ENCODE measurements around the gene CHID1. TPM values are rescaled to one million over a fixed set of nuclear protein-coding genes. Genes with fewer than 3 reads are reported as not detected.
A peak's percentile ranks its signal among the peaks of the same experiment; 100 is the strongest.

CHID1 gene
- total RNA-seq, 1 donor from 2014 or later: 56.6 TPM

DNA sequence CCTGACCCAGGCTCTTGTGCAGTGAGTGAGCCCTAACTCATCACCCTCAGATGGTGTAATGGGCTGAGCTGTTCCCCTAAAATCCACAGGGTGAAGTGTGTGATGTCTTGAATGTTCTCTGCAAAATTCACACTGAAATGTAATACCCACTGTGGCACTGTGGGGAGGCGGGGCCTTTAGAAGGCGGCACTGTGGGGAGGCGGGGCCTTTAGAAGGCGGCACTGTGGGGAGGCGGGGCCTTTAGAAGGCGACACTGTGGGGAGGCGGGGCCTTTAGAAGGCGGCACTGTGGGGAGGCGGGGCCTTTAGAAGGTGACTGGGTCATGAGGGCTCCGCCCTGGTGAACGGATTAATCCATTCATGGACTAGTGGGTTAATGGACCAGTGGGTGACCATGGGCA is 33.0 kb downstream of the CHID1 start:
- H3K27ac Mint-ChIP-seq: no peak overlapping the region
- H3K79me2 ChIP-seq (ENCODE audit: low read depth): no peaks in the 10 kb centered on the region
- no peak overlapping the region for H3K27ac ChIP-seq
- no peaks in the 10 kb centered on the region for H3K9me3 Mint-ChIP-seq
- H3K9me3 ChIP-seq (ENCODE audit: low read depth): no peaks in the 10 kb centered on the region
- TF ChIP-seq EZH2phosphoT487 (IDR thresholded peaks at IDR 0.05): no peak
- TF ChIP-seq CTCF (IDR thresholded peaks at IDR 0.05): no peak
- TF ChIP-seq EZH2 (IDR thresholded peaks at IDR 0.05): no peak
- H3K9ac ChIP-seq: no peak overlapping the region
- no peaks in the 10 kb centered on the region for H3F3A ChIP-seq (ENCODE audit: low read depth)
- no peak overlapping the region for H2AFZ ChIP-seq (replicated peaks)
- DNase-seq (ENCODE audit: low spot score): peak; percentile 48
- no peaks in the 10 kb centered on the region for H3K4me1 Mint-ChIP-seq
- no peaks in the 10 kb centered on the region for H3K4me1 ChIP-seq
- H3K27me3 Mint-ChIP-seq (ENCODE audit: insufficient read depth, low read depth): peaks cover 11% of the 10 kb centered on the region
- H3K36me3 Mint-ChIP-seq: peaks cover 25% of the 10 kb centered on the region
- no peak overlapping the region for H3K4me3 Mint-ChIP-seq
- peaks cover 1% of the 10 kb centered on the region for H4K20me1 ChIP-seq (ENCODE audit: low read depth)
- H3K36me3 ChIP-seq: no peaks in the 10 kb centered on the region
- H3K4me3 ChIP-seq: no peak overlapping the region
- no peaks in the 10 kb centered on the region for H3K27me3 ChIP-seq
- no peak overlapping the region for H3K4me2 ChIP-seq

DNA sequence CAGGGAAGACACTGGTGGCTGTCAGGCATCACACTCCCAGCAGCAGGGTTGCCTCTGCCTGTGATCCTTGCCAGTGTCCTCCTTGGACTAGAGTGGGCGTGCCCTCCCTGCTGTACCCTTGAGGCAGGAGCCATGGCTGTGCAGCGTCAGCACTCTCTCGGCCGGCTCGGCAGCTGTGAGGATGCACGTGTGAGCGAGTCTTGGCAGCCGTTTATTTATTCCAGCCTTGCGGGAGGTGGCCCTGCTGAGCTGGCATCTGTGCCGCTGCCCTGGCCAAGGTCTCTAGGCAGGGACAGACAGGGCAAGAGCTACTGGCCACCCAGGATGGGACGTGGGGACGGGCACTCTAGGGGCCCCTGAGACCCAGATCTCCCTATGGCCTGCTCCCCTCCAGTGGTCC is 34.1 kb downstream of the CHID1 start:
- Histone ChIP-seq H3K9ac (no peak overlapping the region), H3K27me3 (no peaks in the 10 kb centered on the region), H3K4me2 (no peak overlapping the region), H3K4me1 (no peaks in the 10 kb centered on the region), H3F3A (ENCODE audit: low read depth) (no peaks in the 10 kb centered on the region), H3K79me2 (ENCODE audit: low read depth) (no peaks in the 10 kb centered on the region), H3K4me3 (no peak overlapping the region), H3K36me3 (no peaks in the 10 kb centered on the region), H3K27ac (no peak overlapping the region), H2AFZ (replicated peaks) (no peak overlapping the region), H4K20me1 (ENCODE audit: low read depth) (peaks cover 4% of the 10 kb centered on the region), H3K9me3 (ENCODE audit: low read depth) (no peaks in the 10 kb centered on the region)
- no peak for TF ChIP-seq EZH2 (IDR thresholded peaks at IDR 0.05)
- no peak for TF ChIP-seq EZH2phosphoT487 (IDR thresholded peaks at IDR 0.05)
- no peak for TF ChIP-seq CTCF (IDR thresholded peaks at IDR 0.05)
- Mint-ChIP-seq H3K9me3 (no peaks in the 10 kb centered on the region), H3K27ac (no peak overlapping the region), H3K4me3 (no peak overlapping the region), H3K4me1 (no peaks in the 10 kb centered on the region), H3K36me3 (peaks cover 19% of the 10 kb centered on the region), H3K27me3 (ENCODE audit: insufficient read depth, low read depth) (peaks cover 13% of the 10 kb centered on the region)
- no peak for DNase-seq (ENCODE audit: low spot score)

- H4K20me1 ChIP-seq (ENCODE audit: low read depth): peaks cover 4% of the 10 kb centered on the region
- no peak overlapping the region for H3K9ac ChIP-seq
- TF ChIP-seq CTCF (IDR thresholded peaks at IDR 0.05): no peak
- no peak for TF ChIP-seq EZH2phosphoT487 (IDR thresholded peaks at IDR 0.05)
- no peak for TF ChIP-seq EZH2 (IDR thresholded peaks at IDR 0.05)
- H3K27ac Mint-ChIP-seq: peak overlapping the region; percentile 39
- H3K27me3 ChIP-seq: no peaks in the 10 kb centered on the region
- no peaks in the 10 kb centered on the region for H3K9me3 ChIP-seq (ENCODE audit: low read depth)
- peaks cover 13% of the 10 kb centered on the region for H3K27me3 Mint-ChIP-seq (ENCODE audit: insufficient read depth, low read depth)
- no peaks in the 10 kb centered on the region for H3K4me1 ChIP-seq
- H3K79me2 ChIP-seq (ENCODE audit: low read depth): no peaks in the 10 kb centered on the region
- no peak for DNase-seq (ENCODE audit: low spot score)
- no peak overlapping the region for H2AFZ ChIP-seq (replicated peaks)
- H3K9me3 Mint-ChIP-seq: no peaks in the 10 kb centered on the region
- H3K4me3 Mint-ChIP-seq: peak overlapping the region; percentile 53
- no peak overlapping the region for H3K4me2 ChIP-seq
- no peaks in the 10 kb centered on the region for H3K4me1 Mint-ChIP-seq
- H3F3A ChIP-seq (ENCODE audit: low read depth): no peaks in the 10 kb centered on the region
- H3K27ac ChIP-seq: no peak overlapping the region
- peaks cover 17% of the 10 kb centered on the region for H3K36me3 Mint-ChIP-seq
- no peaks in the 10 kb centered on the region for H3K36me3 ChIP-seq
- no peak overlapping the region for H3K4me3 ChIP-seq
Measured at GRCh38 chr11:875769-876301, 34.8 kb downstream of the CHID1 start.
